GM19035 (cell line): ENCODE data around the gene NKPD1.

Experiments used
- ATAC-seq: cut with Tn5 transposase; IDR thresholded peaks from one replicate; pipeline ENCODE4 v1.9.1; 2021; ENCODE audit not compliant: unreplicated experiment

NKPD1 gene

DNA sequence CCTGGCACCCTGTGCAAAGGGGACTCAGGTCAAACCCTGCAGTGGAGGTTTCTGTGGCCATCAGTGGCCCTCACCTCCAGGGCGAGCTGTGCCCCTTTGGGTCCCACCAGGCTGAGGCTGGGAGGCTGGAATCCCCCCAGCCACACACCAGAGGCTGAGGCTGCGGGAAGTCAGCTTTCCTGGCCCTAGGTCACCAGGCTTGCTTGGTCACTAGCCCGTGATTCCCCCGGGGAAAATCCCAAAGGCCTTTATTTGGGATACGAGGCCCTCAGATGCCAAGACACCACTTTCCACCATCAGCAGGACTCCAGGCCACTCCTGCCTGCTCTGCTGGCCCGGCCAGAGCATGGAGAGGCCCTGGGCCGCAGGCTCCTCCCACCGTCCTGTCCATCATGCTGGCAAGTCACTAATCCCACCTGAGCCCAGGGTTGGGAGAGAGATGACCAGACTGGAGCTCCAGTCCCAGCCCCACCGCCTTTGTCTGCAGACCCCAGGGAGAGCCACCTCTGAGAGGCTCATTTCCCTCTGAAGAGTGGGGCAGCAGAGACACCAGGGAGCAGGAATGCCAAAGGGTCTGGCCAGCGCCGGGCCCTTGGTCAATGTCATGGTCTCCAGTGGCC is 4.7 kb downstream of the NKPD1 start:
- ATAC-seq, result no peak

DNA sequence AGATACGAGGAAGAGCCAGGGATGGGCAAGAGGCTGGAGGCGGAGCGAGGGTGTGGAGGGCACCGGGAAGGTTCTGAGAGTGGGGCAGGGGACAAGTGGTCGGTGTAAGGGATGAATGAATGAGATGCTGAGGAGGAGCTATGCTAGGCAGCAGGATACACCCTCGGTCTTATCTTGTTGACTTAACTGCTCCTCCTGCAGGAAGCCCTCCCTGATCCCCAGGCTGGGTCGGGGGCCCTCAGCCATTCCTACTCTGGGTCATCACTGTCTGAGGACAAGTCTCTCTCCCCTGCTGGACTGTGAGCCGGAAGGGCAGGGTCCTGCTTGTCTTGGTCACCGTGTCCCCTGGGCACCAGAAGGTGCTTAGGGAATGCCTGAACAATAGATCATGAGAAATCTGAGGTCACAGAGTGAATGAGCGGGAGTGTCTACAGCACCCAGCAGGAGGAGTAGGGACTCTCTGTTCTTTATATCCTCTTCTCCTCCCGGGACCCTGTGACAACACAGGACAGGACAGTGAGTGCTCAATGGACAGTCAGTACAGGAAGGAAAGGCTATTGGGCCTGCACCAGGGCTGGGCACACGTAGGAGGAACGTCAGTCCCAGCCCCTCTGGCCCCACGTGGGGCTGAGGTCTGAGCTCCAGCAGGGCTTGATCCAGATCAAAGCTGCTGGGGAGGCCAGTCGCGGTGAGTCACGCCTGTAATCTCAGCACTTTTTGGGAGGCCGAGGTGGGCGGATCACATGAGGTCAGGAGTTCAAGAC is 6.5 kb downstream of the NKPD1 start:
- ATAC-seq, result no peak

GRCh38 chr19:45153339-45154063 is 7.3 kb downstream of the NKPD1 start:
- no peak for ATAC-seq

GRCh38 chr19:45152504-45153338 is 8.1 kb downstream of the NKPD1 start:
- ATAC-seq, result no peak

GRCh38 chr19:45151821-45152503 is 8.8 kb downstream of the NKPD1 start:
- ATAC-seq, result no peak

GRCh38 chr19:45151320-45151719 is 9.5 kb downstream of the NKPD1 start:
- ATAC-seq, result no peak

DNA sequence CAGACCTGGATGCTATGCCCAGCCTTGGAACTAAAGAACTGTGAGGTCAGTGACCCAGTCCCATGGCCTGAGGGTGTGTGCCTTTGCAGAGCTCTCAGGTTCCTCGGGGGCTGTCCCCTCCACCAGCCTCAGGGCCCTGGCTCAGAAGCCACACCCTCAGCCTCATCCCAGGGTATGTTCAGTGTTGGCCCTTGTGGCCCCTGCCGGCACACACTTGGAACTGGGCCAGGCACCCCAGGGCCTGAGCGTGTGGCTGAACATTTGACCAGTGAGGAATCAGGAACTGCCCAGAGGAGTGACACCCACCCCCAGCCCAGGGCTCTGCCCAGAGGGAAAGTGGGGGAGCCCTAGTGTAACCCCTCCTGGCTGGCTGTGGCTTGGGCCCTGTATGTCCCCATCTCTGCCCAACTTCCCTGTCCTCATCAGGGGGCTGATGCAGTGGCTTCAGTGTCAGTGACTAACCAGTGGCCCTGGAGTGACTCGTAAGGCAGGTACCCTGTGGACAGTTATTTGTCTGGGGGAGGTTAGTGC is 10.0 kb downstream of the NKPD1 start:
- ATAC-seq, result no peak

DNA sequence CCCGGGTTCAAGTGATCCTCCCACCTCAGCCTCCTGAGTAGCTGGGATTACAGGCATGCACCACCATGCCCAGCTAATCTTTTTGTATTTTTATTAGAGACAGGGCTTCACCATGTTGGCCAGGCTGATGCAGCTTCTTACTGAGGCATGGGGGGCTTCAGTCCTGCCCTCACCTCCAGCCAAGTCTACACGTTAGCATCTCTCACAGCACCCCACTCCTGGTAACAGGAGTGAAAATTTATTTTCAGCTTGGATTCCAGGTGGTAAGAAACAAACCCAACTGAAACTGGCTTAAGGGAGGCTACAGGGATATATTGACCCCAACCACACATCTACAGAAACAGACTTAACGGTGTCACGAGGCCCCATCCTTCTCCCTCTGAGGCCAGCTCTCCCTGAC is 10.6 kb downstream of the NKPD1 start:
- no peak for ATAC-seq

DNA sequence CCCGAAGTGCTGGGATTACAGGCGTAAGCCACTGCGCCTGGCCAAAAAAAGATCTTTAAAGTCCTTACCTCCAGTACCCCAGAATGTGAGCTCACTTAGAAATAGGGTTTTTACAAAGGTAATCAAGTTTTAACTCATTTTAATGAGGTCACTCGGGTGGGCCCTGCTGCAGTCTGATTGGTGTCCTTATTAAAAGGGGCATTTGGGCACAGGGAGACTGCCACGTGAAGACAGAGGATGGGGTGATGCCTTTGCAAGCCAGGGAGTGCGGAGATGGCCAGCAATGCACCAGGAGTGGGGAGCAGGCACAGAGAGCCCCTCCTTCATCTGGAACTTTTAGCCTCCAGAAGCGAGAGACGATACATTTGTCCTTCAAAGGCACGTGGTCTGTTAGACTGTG is 11.7 kb downstream of the NKPD1 start:
- ATAC-seq, result no peak

DNA sequence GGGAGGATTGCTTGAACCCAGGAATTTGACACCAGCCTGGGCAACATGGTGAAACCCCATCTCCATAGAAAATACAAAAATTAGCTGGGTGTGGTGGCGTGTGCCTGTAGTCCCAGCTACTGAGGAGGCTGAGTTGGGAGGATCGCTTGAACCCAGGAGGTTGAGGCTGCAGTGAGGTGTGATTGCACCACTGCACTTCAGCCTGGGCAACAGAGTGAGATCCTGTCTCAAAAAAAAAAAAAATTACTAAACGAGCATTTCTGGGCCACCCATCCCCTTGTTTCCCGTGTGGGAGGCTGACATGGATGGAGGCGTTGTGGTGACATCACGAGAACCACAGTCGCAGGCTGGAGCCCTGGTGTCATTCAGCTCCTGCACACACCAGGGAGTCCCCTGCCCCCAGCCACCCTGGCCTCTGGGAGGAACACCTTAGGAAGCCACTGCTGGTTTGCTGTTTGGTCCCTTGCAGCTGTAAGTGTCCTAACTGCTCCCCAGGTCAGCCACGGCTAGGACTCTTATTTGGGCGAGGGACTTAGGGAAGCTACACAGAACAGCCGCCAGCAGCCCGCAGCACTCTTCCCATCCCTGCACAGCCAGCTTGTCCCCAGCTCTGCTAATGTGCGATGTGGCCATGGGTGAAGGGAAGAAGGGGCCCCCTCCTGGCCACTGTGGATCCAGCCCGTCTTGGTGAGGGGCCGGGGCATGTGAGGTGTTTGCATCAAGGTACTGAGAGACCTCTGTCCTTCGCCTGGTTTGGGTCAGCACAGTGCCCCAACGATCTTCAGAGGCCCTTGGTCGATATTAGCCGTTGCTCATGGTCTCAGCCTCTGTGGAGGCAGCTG is 12.7 kb downstream of the NKPD1 start:
- ATAC-seq, result no peak

GRCh38 chr19:45146741-45147205 is 14.0 kb downstream of the NKPD1 start:
- ATAC-seq, result no peak

DNA sequence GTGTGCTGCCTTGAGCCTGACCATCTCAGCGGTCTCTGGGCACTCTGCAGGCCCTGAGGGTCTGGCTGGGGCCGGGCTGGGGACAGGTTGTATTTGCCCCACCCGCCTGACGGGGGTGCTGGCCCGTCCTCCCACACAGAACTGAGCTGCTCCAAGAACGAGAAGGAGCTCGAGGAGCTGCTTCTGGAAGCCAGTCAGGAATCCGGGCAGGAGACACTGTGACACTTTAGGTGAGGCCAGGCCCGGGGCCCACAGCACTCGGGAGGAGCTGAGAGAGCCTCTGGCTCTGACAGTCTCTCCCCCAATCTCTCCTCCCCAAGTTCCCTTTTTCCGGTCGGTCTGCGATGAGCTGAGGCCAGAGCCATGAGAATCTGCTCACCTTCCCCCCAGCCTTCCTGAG is 14.5 kb downstream of the NKPD1 start:
- no peak for ATAC-seq

DNA sequence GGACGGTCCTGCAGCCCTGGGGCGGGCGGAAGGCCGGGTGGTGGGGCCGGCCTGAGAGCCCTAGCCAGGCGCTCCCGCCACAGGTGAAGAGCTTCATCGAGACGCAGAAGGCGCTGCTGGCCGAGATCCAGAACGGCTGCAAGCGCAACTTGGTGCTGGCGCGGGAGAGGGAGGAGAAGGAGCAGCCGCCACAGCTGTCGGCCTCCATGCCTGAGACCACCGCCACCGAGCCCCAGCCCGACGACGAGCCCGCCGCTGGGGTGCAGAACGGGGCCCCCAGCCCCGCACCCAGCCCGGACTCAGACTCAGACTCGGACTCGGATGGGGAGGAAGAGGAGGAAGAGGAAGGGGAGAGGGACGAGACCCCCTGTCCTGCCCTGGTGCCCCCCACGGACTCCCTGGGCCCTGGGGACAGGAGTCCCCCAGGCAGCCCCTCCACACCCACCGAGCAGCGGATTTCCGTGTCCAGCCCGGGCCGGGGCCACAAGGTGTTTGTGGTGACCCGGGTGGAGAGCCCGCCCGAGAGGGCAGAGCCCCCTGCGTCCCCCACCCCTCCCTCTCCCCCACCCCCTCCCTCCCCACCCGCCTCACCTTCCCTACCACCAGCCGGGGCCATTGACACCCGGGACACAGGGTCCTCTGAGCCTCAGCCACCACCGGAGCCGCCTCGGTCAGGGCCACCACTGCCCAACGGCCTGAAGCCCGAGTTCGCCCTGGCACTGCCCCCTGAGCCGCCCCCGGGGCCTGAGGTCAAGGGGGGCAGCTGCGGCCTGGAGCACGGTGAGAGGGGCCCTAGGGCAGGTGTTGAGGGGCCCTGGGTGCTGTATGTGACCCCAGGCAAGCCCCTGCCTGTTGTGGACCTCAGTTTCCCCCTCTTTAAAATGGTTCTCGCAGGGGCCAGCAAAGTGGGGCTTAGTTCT is 15.3 kb downstream of the NKPD1 start:
- ATAC-seq, result no peak

GRCh38 chr19:45144431-45145269 is 16.1 kb downstream of the NKPD1 start:
- ATAC-seq, result no peak

DNA sequence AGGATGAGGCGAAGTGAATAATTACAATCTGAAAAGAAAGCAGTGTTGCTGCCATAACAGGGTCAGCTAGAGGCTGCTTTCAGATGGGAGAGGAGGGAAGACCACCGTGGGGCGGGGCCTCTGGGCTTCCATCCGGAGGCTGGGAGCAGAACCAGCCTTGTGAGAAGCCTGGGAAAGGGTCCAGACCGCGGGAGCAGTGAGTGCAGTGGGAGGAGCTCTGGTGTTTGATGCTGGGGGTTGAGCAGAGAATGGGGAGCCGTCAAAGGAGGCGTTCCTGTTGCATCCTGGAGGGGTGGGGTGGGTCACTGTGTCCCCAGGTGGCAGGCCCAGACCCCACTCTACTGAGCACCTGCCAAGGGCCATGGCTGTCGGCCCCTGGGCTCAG is 18.1 kb downstream of the NKPD1 start:
- no peak for ATAC-seq

DNA sequence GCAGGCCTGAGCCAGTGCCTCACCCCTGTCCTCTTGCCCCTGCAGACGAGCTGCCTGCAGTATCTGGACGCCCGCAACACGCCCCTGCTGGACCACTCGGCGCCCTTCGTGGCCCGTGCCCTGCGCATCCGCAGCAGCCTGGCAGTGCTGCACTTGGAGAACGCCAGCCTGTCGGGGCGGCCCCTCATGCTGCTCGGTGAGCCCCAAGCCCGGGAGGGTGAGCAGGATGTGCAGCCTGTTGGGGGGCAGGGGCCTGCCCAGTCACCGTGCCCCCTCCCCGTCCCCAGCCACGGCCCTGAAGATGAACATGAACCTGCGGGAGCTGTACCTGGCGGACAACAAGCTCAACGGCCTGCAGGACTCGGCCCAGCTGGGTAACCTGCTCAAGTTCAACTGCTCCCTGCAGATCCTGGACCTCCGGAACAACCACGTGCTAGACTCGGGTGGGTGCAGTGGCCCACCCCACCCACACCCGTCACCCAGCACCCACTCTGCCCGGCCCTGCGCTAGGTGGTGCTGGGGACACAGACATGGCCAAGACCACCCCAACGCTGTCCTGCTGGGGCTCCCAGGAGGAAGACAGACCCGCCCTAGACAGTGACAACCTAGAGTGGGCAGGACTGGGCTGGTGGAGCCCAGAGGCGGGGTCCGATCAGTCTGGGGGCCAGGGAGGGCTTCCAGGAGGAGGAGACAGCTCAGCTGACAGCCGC is 18.6 kb downstream of the NKPD1 start:
- ATAC-seq, result no peak
